GM13976 (cell line): ENCODE data around the gene OXCT1.

Source experiments
- DNase-seq: peaks from one replicate; pipeline ENCODE4 v3.0.0; 2012; ENCODE audit warnings: low spot score
- CTCF ChIP-seq: IDR thresholded peaks from 2 replicates; pipeline ENCODE4 v1.5.1; 2012; ENCODE audit warnings: borderline replicate concordance, mild to moderate bottlenecking; ENCODE audit not compliant: insufficient read depth; ENCODE audit errors: extremely low read depth, missing control alignments, control extremely low read depth
- in situ Hi-C: fragments of 300-500 bp; cut with MboI; formaldehyde crosslinking; loops from one replicate; pipeline ENCODE4 v1.12.0; 2022; ENCODE audit warnings: low sequenced_read_pairs, mixed read lengths, inconsistent platforms; ENCODE audit not compliant: unreplicated experiment

Gene OXCT1

GRCh38 chr5:41883243-41883642 is 13.0 kb upstream of the OXCT1 start:
- in situ Hi-C loops = no loop called here
- TF ChIP-seq CTCF = no peak
- no peak for DNase-seq

- TF ChIP-seq CTCF = no peak
- no peak for DNase-seq
- in situ Hi-C loops = no loop called here
These were observed 12.5 kb upstream of the OXCT1 start for GRCh38 chr5:41882765-41883164.

DNA sequence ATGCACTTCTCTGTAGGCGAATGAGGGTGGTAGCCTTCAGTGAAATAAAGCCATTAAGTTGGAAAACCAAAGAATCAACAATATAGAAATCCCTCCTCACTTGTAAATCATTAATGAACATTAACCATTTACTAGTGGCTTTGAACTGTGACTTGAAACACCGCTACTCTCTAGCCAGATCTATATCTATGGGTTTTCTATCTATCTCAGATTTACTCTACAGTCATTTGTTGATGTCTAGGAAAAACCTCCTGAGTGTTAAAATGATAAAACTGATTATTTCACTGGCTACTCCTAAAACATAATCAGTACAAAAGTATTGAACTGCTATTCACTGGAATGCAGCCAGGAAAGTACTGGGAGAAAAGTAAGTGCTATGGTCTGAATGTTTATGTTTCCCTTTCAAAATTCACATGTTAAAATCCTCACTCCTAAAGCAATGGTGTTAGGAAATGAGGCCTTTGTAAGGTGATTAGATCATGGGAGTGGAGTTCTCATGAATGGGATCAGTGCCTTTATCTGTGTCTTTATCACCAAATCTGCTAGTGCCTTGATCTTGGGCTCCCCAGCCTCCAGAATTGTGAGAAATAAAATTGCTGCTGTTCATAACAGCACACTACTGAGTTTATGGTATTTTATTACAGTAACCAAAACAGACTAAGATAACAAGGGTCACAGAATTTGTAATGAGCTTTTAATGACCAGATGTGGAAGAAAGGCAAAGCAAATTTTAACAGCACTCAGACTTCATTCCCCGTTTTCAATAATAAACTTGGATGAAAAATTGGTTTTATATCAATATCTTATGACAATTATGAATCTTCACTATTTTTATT is 8.6 kb upstream of the OXCT1 start:
- in situ Hi-C loops = no loop called here
- no peak for DNase-seq
- TF ChIP-seq CTCF = no peak

- DNase-seq = no peak
- no peak for TF ChIP-seq CTCF
- in situ Hi-C loops = no loop called here
These were observed 7.9 kb upstream of the OXCT1 start for GRCh38 chr5:41878173-41878572.

DNA sequence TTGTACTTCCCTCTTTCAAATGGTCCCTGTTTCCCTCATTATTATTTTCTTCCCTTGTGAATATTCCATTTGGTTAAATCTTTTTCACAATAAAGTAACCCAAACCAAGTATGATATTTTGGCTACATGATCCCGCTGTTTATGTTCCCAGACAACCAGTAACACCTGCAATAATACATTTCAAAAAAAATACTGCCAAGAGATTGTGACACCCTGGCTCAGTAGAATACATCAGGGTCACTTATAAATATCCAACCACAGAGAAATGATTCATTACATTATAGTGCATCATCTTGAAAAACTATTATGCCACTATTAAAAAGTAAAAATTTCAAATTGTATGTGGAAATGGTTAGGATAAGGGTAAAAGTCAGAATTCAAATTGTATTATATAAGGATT is 7.2 kb upstream of the OXCT1 start:
- no peak for DNase-seq
- no peak for TF ChIP-seq CTCF
- in situ Hi-C loops = no loop called here

DNA sequence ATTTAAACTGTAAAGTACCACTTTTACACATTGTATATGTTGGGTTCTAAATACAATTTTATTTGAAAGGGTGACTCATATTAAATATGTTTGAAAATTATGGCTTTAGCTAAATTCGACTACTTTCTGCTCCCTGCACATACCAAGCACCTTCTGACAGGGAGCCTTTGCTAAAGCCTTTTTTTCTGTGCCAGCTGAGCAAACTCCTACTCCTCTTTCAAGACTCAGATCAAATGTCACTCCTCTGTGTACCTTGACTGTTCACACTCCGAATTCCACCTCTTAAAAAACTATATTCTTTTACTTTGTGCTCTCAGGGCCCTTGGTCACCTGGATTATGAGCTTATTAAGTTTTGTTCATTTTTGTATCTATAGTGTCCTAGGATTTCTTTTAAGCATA is 6.5 kb upstream of the OXCT1 start:
- DNase-seq = no peak
- no peak for TF ChIP-seq CTCF
- in situ Hi-C loops = no loop called here

- no peak for DNase-seq
- no peak for TF ChIP-seq CTCF
- in situ Hi-C loops = no loop called here
These were observed 4.9 kb upstream of the OXCT1 start for GRCh38 chr5:41875121-41875520.
